Heart left ventricle (tissue), 16 donors: Measurements from ENCODE around the gene CCDC50. TPM values are rescaled to one million over a fixed set of nuclear protein-coding genes. Genes with fewer than 3 reads are reported as not detected.

ENCODE experiments used
- ATAC-seq, 4 donors: fragments of 200-7000 bp; cut with Tn5 transposase; one replicate each; pipeline ENCODE4 v1.9.1; 2020 to 2022; ENCODE audit warnings: moderate library complexity in 4 of 4, mild to moderate bottlenecking in 3 of 4, moderate number of reproducible peaks in 1 of 4
- DNase-seq, 5 donors: peaks; one replicate each; pipeline ENCODE4 v3.0.0-alpha.2; 2020
- H3K27ac ChIP-seq, 12 donors: fragments of 200-600 bp; sonication (generic) in 4 of 12; one replicate each; pipeline versions ENCODE4 v1.5.0 to v1.8.0; 2016 to 2022; ENCODE audit warnings: mild to moderate bottlenecking in 2 of 12
- H3K27me3 ChIP-seq, 9 donors: fragments of 200-600 bp; sonication (generic) in 2 of 9; one replicate each; pipeline versions ENCODE4 v1.5.1 to v1.8.0; 2016 to 2022; ENCODE audit warnings: mild to moderate bottlenecking in 3 of 9
- H3K36me3 ChIP-seq, 9 donors: fragments of 200-600 bp; sonication (generic) in 2 of 9; one replicate each; pipeline versions ENCODE4 v1.5.0 to v1.8.0; 2018 to 2022; ENCODE audit warnings: mild to moderate bottlenecking in 2 of 9
- H3K4me1 ChIP-seq, 12 donors: fragments of 200-600 bp; sonication (generic) in 4 of 12; one replicate each; pipeline versions ENCODE4 v1.5.0 to v1.8.0; 2016 to 2022; ENCODE audit warnings: mild to moderate bottlenecking in 3 of 12
- H3K4me3 ChIP-seq, 12 donors: fragments of 200-600 bp; sonication (generic) in 4 of 12; one replicate each; pipeline versions ENCODE4 v1.5.0 to v1.8.0; 2017 to 2022; ENCODE audit warnings: mild to moderate bottlenecking in 9 of 12, moderate library complexity in 4 of 12
- H3K9me3 ChIP-seq, 12 donors: fragments of 200-600 bp; sonication (generic) in 4 of 12; one replicate each; pipeline versions ENCODE4 v1.5.0 to v1.8.0; 2016 to 2022; ENCODE audit warnings: mild to moderate bottlenecking in 1 of 12
- POLR2A ChIP-seq, 2 donors: fragments of 450-650 bp; IDR thresholded peaks; one replicate each; pipeline ENCODE4 v1.6.1; 2017; ENCODE audit warnings: antibody characterized with exemption in 2 of 2, mild to moderate bottlenecking in 2 of 2, moderate library complexity in 2 of 2
- WGBS, 4 donors: extraction: QIAGEN DNeasy Blood & Tissue Kit in 2 of 4; methylation state at CpG; one replicate each; pipeline versions ENCODE4 v1.1.5 to v1.1.7; 2013 to 2018; 5-methylcytosine and 5-hydroxymethylcytosine counted together
- intact Hi-C, 10 donors: fragments of 100-400 bp; cut with DNase I; formaldehyde crosslinking; loops; one replicate each; pipeline versions ENCODE4 v1.11.1 to v1.14.2; 2022
- polyA plus RNA-seq, 2 donors: library from polyadenylated mRNA; stranded (reverse); fragments of 200-250 nt; gene quantifications; one replicate each; pipeline ENCODE4 v1.2.3, GENCODE V29; 2013
- total RNA-seq, 9 donors: library from RNA; depleted of rRNA in 2 of 9; stranded (reverse); fragments of >200 nt in 2 of 9; fragmentation: NEBNext Ultra II Directional in 3 of 9; extraction: Animal tissue kit (Norgen Biotek cat#: 25700) in 3 of 9; gene quantifications; one replicate each; pipeline versions ENCODE4 v1.1.0 to v1.2.4, GENCODE V29; 2016 to 2023
- TF ChIP-seq, protein P1 (sequence below), 12 donors: fragments of 200-600 bp; sonication (generic) in 4 of 12; IDR thresholded peaks; one replicate each; pipeline versions ENCODE4 v1.5.0 to v1.8.0; 2018 to 2022; ENCODE audit warnings: antibody characterized with exemption in 12 of 12, mild to moderate bottlenecking in 5 of 12
- donor health status: ischemic (EF 13 %, LVEDD 7.1; RV severe dilation, severe dysfunction).
- donor health status: healthy with polysubstance abuse.
- donor health status: DM: no; HTN: yes; CAD: no.
- donor health status: DM: no; HTN: no; CAD: no.
- donor health status: ischemic (EF 25% LVEDD 6.9; RV normal size, moderate dysfunction).
- donor health status: ischemic (EF 25% LVEDD 5.7; RV mildly dilated, moderate dysfunction).
- donor health status: healthy.
- donor health status: DM: yes; HTN: yes; CAD: no.
- donor health status: ischemic (EF 35%, LVEDD 5.7; RV mildly dilated, moderate dysfunction).
- donor health status: nonischemic (EF 11% LVEDD 7.7; RV severe dilation, severe dysfunction).
- donor health status: DM: yes; HTN: yes; CAD: no.
- donor health status: PGD.
- donor health status: ischemic (EF 29% LVEDD 5.4; RV normal size, mild dysfunction).
- donor health status: nonischemic (EF 23%, LVEDD 6.1; RV moderate dilation, normal function).

CCDC50 gene
- total and polyA plus RNA-seq, 11 donors, result 16.1 to 75.7 (median 54.2) TPM

DNA sequence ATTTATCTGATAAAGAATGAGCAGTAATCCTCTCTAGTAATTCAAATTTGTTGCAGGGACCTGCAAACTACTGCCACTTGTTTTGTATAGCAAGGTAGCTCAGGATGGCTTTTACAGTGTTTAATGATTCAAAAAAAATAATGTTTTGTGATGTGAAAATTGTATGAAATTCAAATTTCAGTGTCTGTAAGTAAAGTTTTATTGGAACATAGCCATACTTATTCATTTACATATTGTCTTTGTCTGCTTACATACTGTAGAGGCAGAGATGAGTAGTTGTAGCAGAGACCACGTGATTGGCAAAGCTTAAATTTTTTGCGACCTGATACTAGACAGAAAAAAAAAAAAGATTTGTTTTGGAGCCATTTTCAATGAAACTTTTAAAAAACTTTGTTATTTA lies 7.6 kb downstream of the CCDC50 start:
- ATAC-seq (no peak), DNase-seq (no peak)
- Histone ChIP-seq H3K4me3 (no peak overlapping the region), H3K27ac (no peak overlapping the region), H3K27me3 (no peaks in the 10 kb centered on the region), H3K36me3 (no peaks in the 10 kb centered on the region), H3K4me1 (peaks cover 2 to 95% (median 77%) of the 10 kb centered on the region in 12 donors), H3K9me3 (no peaks in the 10 kb centered on the region)
- 67 to 71% (median 70%) methylated on average over 2 of the region's 2 CpGs for WGBS, 4 donors
- intact Hi-C loops, result loop anchor here in 2 of 10 donors (5.0 to 10.0 kb wide), 3 partner anchors 45 to 92 kb away; no protein-coding TSS in a partner anchor
- TF ChIP-seq, protein P1, sequence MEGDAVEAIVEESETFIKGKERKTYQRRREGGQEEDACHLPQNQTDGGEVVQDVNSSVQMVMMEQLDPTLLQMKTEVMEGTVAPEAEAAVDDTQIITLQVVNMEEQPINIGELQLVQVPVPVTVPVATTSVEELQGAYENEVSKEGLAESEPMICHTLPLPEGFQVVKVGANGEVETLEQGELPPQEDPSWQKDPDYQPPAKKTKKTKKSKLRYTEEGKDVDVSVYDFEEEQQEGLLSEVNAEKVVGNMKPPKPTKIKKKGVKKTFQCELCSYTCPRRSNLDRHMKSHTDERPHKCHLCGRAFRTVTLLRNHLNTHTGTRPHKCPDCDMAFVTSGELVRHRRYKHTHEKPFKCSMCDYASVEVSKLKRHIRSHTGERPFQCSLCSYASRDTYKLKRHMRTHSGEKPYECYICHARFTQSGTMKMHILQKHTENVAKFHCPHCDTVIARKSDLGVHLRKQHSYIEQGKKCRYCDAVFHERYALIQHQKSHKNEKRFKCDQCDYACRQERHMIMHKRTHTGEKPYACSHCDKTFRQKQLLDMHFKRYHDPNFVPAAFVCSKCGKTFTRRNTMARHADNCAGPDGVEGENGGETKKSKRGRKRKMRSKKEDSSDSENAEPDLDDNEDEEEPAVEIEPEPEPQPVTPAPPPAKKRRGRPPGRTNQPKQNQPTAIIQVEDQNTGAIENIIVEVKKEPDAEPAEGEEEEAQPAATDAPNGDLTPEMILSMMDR (IDR thresholded peaks at IDR 0.05), result no peak
- TF ChIP-seq POLR2A (IDR thresholded peaks at IDR 0.05), result no peak

DNA sequence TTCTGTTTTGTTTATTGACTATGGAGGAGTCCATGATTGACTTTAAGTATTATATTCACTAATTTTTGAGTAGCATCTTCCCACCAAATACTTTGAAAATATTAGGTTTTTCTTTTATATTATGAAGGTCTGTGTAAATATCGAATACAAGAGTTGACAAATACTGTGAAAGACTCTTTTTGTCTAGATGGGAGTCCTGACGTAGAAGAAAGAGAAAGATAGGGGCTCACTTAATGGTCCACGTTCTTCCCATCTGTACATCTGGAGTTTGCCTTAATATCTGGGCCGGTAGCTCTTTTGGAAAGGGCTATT lies 8.9 kb downstream of the CCDC50 start:
- Histone ChIP-seq H3K4me3 (no peak overlapping the region), H3K4me1 (peaks cover 0 to 96% (median 77%) of the 10 kb centered on the region in 12 donors), H3K9me3 (no peaks in the 10 kb centered on the region), H3K36me3 (no peaks in the 10 kb centered on the region), H3K27ac (peak overlapping the region in 3 of 12 donors; percentile 0 to 11 (median 2)), H3K27me3 (no peaks in the 10 kb centered on the region)
- ATAC-seq (no peak), DNase-seq (no peak)
- 85 to 93% (median 90%) methylated on average over 4 of the region's 4 CpGs for WGBS, 4 donors
- TF ChIP-seq POLR2A (IDR thresholded peaks at IDR 0.05), result no peak
- TF ChIP-seq, protein P1 (IDR thresholded peaks at IDR 0.05), result no peak
- intact Hi-C loops, result loop anchor here in 2 of 10 donors (5.0 to 10.0 kb wide), 3 partner anchors 44 to 93 kb away; no protein-coding TSS in a partner anchor

DNA sequence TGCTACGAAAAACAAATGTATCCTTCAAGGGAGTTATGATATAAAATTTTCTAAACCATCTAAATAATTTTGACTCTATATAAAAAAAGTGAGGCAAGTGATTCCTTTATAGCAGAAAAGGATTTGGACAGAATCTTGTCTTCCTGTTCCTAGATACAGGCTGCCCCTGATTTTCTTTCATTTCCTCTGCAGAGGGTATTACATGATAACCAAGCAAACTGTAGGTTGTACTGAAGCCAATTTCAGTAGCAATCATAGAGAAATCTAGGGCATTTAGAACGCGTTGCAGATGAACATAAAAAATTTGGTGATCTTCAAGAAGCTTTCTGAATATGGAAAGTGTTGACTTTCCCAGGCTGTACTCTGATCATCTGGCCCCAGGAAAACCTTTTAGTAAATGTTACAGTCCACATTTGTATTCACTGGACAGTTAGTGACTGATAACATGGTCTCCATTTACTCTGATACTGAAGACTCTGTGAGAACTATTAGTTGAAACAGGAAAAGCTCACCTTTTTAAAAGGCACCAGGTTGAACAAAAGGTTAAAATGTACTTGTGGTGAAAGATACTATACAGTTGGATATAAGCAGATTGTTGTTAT lies 10.2 kb downstream of the CCDC50 start:
- 48 to 57% (median 52%) methylated on average over 3 of the region's 3 CpGs for WGBS, 4 donors
- TF ChIP-seq POLR2A (IDR thresholded peaks at IDR 0.05), result no peak
- TF ChIP-seq, protein P1 (IDR thresholded peaks at IDR 0.05), result no peak

DNA sequence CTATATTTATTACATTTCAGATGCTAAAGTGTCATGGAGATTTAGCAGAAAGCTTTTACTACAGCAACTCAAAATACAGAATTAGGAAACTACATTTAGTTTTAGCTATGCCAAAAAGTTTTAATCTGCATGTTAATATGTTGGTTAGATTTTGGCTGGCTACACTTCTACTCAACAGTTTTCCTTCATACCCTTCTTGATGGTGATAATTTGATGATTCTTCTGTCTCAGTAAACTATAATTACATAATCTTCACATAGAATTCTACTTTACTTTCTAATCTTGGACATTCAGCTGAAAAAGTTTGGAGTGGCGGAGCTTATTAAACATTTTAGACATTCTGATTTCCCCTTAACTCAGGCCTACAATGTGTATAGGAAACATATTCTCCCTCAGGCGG lies 11.2 kb downstream of the CCDC50 start:
- H3K4me3 ChIP-seq, result no peak overlapping the region
- no peak for TF ChIP-seq POLR2A (IDR thresholded peaks at IDR 0.05)
- TF ChIP-seq, protein P1 (IDR thresholded peaks at IDR 0.05), result no peak
- no peaks in the 10 kb centered on the region for H3K36me3 ChIP-seq
- intact Hi-C loops, result no loop called here
- WGBS, 4 donors, result 68 to 98% (median 98%) methylated on average over 2 of the region's 2 CpGs
- DNase-seq, result no peak
- peaks cover 0 to 96% (median 79%) of the 10 kb centered on the region in 12 donors for H3K4me1 ChIP-seq
- H3K9me3 ChIP-seq, result no peaks in the 10 kb centered on the region
- no peak overlapping the region for H3K27ac ChIP-seq
- no peak for ATAC-seq
- H3K27me3 ChIP-seq, result no peaks in the 10 kb centered on the region

More for the DNA sequence above, 10.2 kb downstream of the CCDC50 start:
- Histone ChIP-seq H3K4me3 (no peak overlapping the region), H3K27ac (peak overlapping the region in 1 of 12 donors; percentile 11), H3K36me3 (no peaks in the 10 kb centered on the region), H3K27me3 (no peaks in the 10 kb centered on the region), H3K9me3 (no peaks in the 10 kb centered on the region), H3K4me1 (peaks cover 0 to 96% (median 79%) of the 10 kb centered on the region in 12 donors)
- no peak for ATAC-seq
- no peak for DNase-seq
- intact Hi-C loops, result loop anchor here in 2 of 10 donors (5.0 to 10.0 kb wide), 3 partner anchors 43 to 95 kb away; no protein-coding TSS in a partner anchor
